Trophoblast cell (in vitro differentiated cells and primary cell): ENCODE results near the gene MYNN.

ENCODE experiments used
- DNase-seq, 2 donors: peaks; one replicate each; pipeline ENCODE4 v3.0.0-alpha.2; 2016
- H2AFZ ChIP-seq: 2 replicates; pipeline ENCODE4 v1.6.1; 2013; ENCODE audit warnings: low read length, moderate library complexity, mild to moderate bottlenecking; ENCODE audit not compliant: insufficient read depth, poor library complexity
- H2AK5ac ChIP-seq: 2 replicates; pipeline ENCODE4 v1.6.1; 2013; ENCODE audit warnings: mild to moderate bottlenecking, low read length
- H2BK120ac ChIP-seq: 2 replicates; pipeline ENCODE4 v1.6.1; 2013; ENCODE audit warnings: low read length, mild to moderate bottlenecking, moderate library complexity; ENCODE audit not compliant: insufficient read depth, poor library complexity
- H2BK12ac ChIP-seq: 2 replicates; pipeline ENCODE4 v1.6.1; 2013; ENCODE audit warnings: mild to moderate bottlenecking, low read length, moderate library complexity
- H2BK5ac ChIP-seq: 2 replicates; pipeline ENCODE4 v1.6.1; 2013; ENCODE audit warnings: low read length, low read depth, moderate library complexity, mild to moderate bottlenecking; ENCODE audit not compliant: poor library complexity
- H3K14ac ChIP-seq: 2 replicates; pipeline ENCODE4 v1.6.1; 2013; ENCODE audit warnings: mild to moderate bottlenecking, low read length
- H3K18ac ChIP-seq: 2 replicates; pipeline ENCODE4 v1.6.1; 2013; ENCODE audit warnings: mild to moderate bottlenecking, low read length
- H3K23ac ChIP-seq: 2 replicates; pipeline ENCODE4 v1.6.1; 2013; ENCODE audit warnings: low read length
- H3K27ac ChIP-seq: 2 replicates; pipeline ENCODE4 v1.5.1; 2013; ENCODE audit warnings: low read depth, mild to moderate bottlenecking, inconsistent platforms, low read length, moderate library complexity
- H3K27me3 ChIP-seq: 2 replicates; pipeline ENCODE4 v1.6.1; 2013; ENCODE audit warnings: inconsistent platforms, mild to moderate bottlenecking, low read length, moderate library complexity; ENCODE audit not compliant: insufficient read depth
- H3K36me3 ChIP-seq, 2 experiments: 1 replicate in 1 of 2; 2 replicates in 1 of 2; pipeline ENCODE4 v1.6.1; 2013; ENCODE audit warnings: low read length in 2 of 2, mild to moderate bottlenecking in 2 of 2, moderate library complexity in 1 of 2; ENCODE audit not compliant: insufficient read depth in 2 of 2, control insufficient read depth in 1 of 2
- H3K4ac ChIP-seq: 2 replicates; pipeline ENCODE4 v1.6.1; 2013; ENCODE audit warnings: low read depth, mild to moderate bottlenecking, low read length, moderate library complexity
- H3K4me1 ChIP-seq, 2 experiments: 1 replicate in 1 of 2; 2 replicates in 1 of 2; pipeline ENCODE4 v1.6.1; 2013; ENCODE audit warnings: low read length in 2 of 2, mild to moderate bottlenecking in 2 of 2, moderate library complexity in 1 of 2; ENCODE audit not compliant: insufficient read depth in 2 of 2, control insufficient read depth in 1 of 2
- H3K4me2 ChIP-seq: 2 replicates; pipeline ENCODE4 v1.6.1; 2013; ENCODE audit warnings: inconsistent platforms, mild to moderate bottlenecking, low read length, moderate library complexity
- H3K4me3 ChIP-seq: 2 replicates; pipeline ENCODE4 v1.5.1; 2013; ENCODE audit warnings: mild to moderate bottlenecking, low read depth, low read length, inconsistent platforms
- H3K79me1 ChIP-seq: one replicate; pipeline ENCODE4 v1.6.1; 2013; ENCODE audit warnings: low read length
- H3K79me2 ChIP-seq: 2 replicates; pipeline ENCODE4 v1.6.1; 2013; ENCODE audit warnings: low read length, mild to moderate bottlenecking; ENCODE audit not compliant: control insufficient read depth, insufficient read depth, poor library complexity
- H3K9ac ChIP-seq: 2 replicates; pipeline ENCODE4 v1.6.1; 2013; ENCODE audit warnings: mild to moderate bottlenecking, low read length
- H3K9me3 ChIP-seq: 2 replicates; pipeline ENCODE4 v1.6.1; 2013; ENCODE audit warnings: low read depth, mild to moderate bottlenecking, control low read depth, inconsistent platforms, low read length; ENCODE audit not compliant: insufficient read depth
- H4K12ac ChIP-seq: 2 replicates; pipeline ENCODE4 v1.6.1; 2013; ENCODE audit warnings: low read depth, mild to moderate bottlenecking, low read length, moderate library complexity
- H4K8ac ChIP-seq: 2 replicates; pipeline ENCODE4 v1.6.1; 2013; ENCODE audit warnings: low read depth, mild to moderate bottlenecking, low read length, moderate library complexity
- H4K91ac ChIP-seq: one replicate; pipeline ENCODE4 v1.6.1; 2013; ENCODE audit warnings: low read depth, mild to moderate bottlenecking, low read length, moderate library complexity
- WGBS: extraction: QIAGEN DNeasy Blood & Tissue Kit; methylation state at CpG from one replicate; pipeline ENCODE4 v1.1.7; 2013; ENCODE audit warnings: missing lambda C conversion rate; ENCODE audit not compliant: insufficient read length, insufficient coverage; ENCODE audit errors: extremely low coverage; 5-methylcytosine and 5-hydroxymethylcytosine counted together

MYNN gene

DNA sequence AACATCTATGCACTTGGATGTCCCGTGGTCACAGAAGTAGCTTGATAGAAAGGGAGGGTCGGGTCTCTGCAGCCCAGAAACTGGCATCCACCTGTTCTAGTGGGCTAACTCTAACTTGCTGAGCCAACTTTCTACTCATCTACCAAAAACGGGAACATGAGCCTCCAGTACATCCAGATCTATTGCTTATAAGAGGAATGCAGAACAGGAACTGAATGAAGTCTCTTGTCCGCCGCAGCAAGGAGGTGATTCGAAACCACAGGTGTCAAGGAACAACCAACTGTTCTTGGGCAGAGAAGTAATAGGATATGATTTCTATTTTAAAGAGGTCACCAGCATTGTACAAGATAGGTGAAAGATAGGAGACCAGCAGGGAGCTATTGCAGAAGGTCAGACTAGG is 26.3 kb upstream of the MYNN start:
- H2BK12ac ChIP-seq = no peak overlapping the region
- H3K23ac ChIP-seq = no peak overlapping the region
- no peak overlapping the region for H3K14ac ChIP-seq
- no peak overlapping the region for H3K27ac ChIP-seq
- no peaks in the 10 kb centered on the region for H3K79me2 ChIP-seq
- no peak overlapping the region for H3K18ac ChIP-seq
- H2AFZ ChIP-seq = no peak overlapping the region
- no peak overlapping the region for H3K4me2 ChIP-seq
- H2BK5ac ChIP-seq = no peak overlapping the region
- H3K79me1 ChIP-seq = no peaks in the 10 kb centered on the region
- H3K36me3 ChIP-seq = no peaks in the 10 kb centered on the region
- H3K4me1 ChIP-seq = no peaks in the 10 kb centered on the region
- no CpG with 5 or more reads among the region's 6 CpGs for whole genome bisulfite sequencing
- no peaks in the 10 kb centered on the region for H3K27me3 ChIP-seq
- no peak overlapping the region for H2BK120ac ChIP-seq
- DNase-seq = no peak
- H4K8ac ChIP-seq = no peak overlapping the region
- no peak overlapping the region for H3K4ac ChIP-seq
- H4K91ac ChIP-seq = no peak overlapping the region
- H3K4me3 ChIP-seq = no peak overlapping the region
- no peaks in the 10 kb centered on the region for H3K9me3 ChIP-seq
- H4K12ac ChIP-seq = no peak overlapping the region
- H3K9ac ChIP-seq = no peak overlapping the region
- no peak overlapping the region for H2AK5ac ChIP-seq

DNA sequence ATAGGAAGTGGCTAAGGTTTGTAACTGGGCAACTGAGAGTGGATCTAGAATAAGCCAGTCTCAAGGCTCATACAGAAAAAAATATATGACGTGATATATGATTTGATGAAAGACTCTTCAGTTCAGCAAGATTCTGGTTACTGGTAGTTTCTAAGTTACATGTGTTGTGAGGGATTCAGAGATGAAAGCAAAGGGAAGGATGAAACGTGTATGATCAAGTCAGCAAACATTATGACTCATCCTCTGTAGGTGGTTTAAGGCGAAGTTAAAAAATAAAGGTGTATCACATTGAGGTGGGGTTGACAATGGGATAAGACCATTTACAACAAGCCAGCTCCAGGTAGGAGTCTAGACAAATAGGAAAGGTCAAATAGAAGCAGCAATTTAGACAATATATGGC is 24.5 kb upstream of the MYNN start:
- H3K4ac ChIP-seq = no peak overlapping the region
- H3K27me3 ChIP-seq = no peaks in the 10 kb centered on the region
- H3K4me3 ChIP-seq = no peak overlapping the region
- no peaks in the 10 kb centered on the region for H3K4me1 ChIP-seq
- no CpG with 5 or more reads among the region's 3 CpGs for WGBS
- H2AK5ac ChIP-seq = no peak overlapping the region
- H2BK5ac ChIP-seq = no peak overlapping the region
- H3K14ac ChIP-seq = no peak overlapping the region
- H3K9me3 ChIP-seq = no peaks in the 10 kb centered on the region
- no peak overlapping the region for H2AFZ ChIP-seq
- H3K27ac ChIP-seq = no peak overlapping the region
- no peak overlapping the region for H2BK120ac ChIP-seq
- H3K79me2 ChIP-seq = no peaks in the 10 kb centered on the region
- no peaks in the 10 kb centered on the region for H3K79me1 ChIP-seq
- no peak overlapping the region for H3K4me2 ChIP-seq
- H4K12ac ChIP-seq = no peak overlapping the region
- H4K8ac ChIP-seq = no peak overlapping the region
- no peak overlapping the region for H2BK12ac ChIP-seq
- H3K36me3 ChIP-seq = no peaks in the 10 kb centered on the region
- H4K91ac ChIP-seq = no peak overlapping the region
- DNase-seq = no peak
- H3K18ac ChIP-seq = no peak overlapping the region
- no peak overlapping the region for H3K9ac ChIP-seq
- no peak overlapping the region for H3K23ac ChIP-seq

DNA sequence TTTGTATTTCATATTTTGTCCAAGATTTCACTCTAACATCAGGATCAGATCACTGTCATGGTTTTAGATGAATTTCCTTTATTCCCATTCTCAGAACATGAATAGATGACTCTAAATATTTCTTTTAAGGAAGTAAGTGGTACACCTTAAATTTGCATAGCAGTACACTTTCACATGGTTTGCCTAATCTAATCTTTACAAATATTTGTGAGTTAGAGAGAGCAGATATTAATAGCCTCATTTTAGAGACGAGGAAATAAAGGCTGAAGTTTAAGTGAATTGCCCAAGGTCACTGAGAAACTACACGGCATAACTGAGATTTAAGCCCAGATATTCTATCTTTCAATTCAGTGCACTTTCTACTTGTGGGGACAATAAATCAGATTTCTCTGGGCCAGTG is 22.5 kb upstream of the MYNN start:
- H3K18ac ChIP-seq = no peak overlapping the region
- no peaks in the 10 kb centered on the region for H3K36me3 ChIP-seq
- H2AK5ac ChIP-seq = no peak overlapping the region

DNA sequence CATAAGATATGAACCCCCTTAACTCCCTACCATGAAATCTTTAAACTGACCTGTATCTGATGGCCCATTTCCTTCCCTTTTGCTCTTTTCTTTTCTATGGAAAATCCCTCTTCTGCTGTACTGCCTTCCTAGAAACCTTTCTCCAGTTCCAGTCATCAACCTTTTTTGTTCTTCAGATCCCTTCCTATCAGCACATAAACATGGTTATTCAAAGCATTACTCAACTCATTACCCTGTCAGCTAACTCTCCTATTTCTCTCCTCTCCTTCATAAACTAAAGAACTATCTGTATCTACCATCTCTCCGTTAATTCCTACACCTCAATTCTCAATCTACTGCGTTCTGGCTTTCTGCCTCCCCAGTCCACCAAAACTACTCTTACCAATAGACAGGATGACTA is 21.3 kb upstream of the MYNN start:
- Histone ChIP-seq H4K12ac (no peak overlapping the region), H3K4me2 (no peak overlapping the region), H3K23ac (no peak overlapping the region), H3K14ac (no peak overlapping the region), H4K8ac (no peak overlapping the region), H3K4me3 (no peak overlapping the region), H2BK5ac (no peak overlapping the region), H3K9me3 (no peaks in the 10 kb centered on the region), H2BK120ac (no peak overlapping the region), H3K4ac (no peak overlapping the region), H4K91ac (no peak overlapping the region), H3K27ac (no peak overlapping the region), H3K36me3 (no peaks in the 10 kb centered on the region), H3K79me1 (no peaks in the 10 kb centered on the region), H3K4me1 (no peaks in the 10 kb centered on the region), H3K27me3 (no peaks in the 10 kb centered on the region), H2AFZ (no peak overlapping the region), H3K18ac (no peak overlapping the region), H2AK5ac (no peak overlapping the region), H2BK12ac (no peak overlapping the region), H3K9ac (no peak overlapping the region), H3K79me2 (no peaks in the 10 kb centered on the region)
- DNase-seq = no peak
- WGBS = 100% methylated on average over 2 of the region's 2 CpGs

More for the DNA sequence above, 22.5 kb upstream of the MYNN start:
- H3K4me2 ChIP-seq = no peak overlapping the region
- H4K12ac ChIP-seq = no peak overlapping the region
- H3K27me3 ChIP-seq = no peaks in the 10 kb centered on the region
- H3K27ac ChIP-seq = no peak overlapping the region
- H3K9me3 ChIP-seq = no peaks in the 10 kb centered on the region
- H3K79me1 ChIP-seq = no peaks in the 10 kb centered on the region
- no peak overlapping the region for H3K4me3 ChIP-seq
- H2BK120ac ChIP-seq = no peak overlapping the region
- no peak overlapping the region for H2BK5ac ChIP-seq
- no peak overlapping the region for H3K9ac ChIP-seq
- H4K91ac ChIP-seq = no peak overlapping the region
- H3K4me1 ChIP-seq = no peaks in the 10 kb centered on the region
- H4K8ac ChIP-seq = no peak overlapping the region
- H2AFZ ChIP-seq = no peak overlapping the region
- H3K14ac ChIP-seq = no peak overlapping the region
- no peak overlapping the region for H2BK12ac ChIP-seq
- H3K23ac ChIP-seq = no peak overlapping the region
- H3K79me2 ChIP-seq = no peaks in the 10 kb centered on the region
- no peak for DNase-seq
- no peak overlapping the region for H3K4ac ChIP-seq
- no CpG with 5 or more reads among the region's 2 CpGs for WGBS
